AG09309 (cell line): ENCODE results near the gene DRAM1.

Experiments
- DNase-seq: peaks from one replicate; pipeline ENCODE4 v3.0.0-alpha.2; 2010; ENCODE audit warnings: low read depth
- H3K4me3 ChIP-seq: 2 replicates; pipeline ENCODE4 v1.5.1; 2011; ENCODE audit warnings: mild to moderate bottlenecking, low read depth, low read length, moderate library complexity; ENCODE audit not compliant: control insufficient read depth
- CTCF ChIP-seq: IDR thresholded peaks from 2 replicates; pipeline ENCODE4 v1.5.1; 2011; ENCODE audit warnings: mild to moderate bottlenecking, low read depth, low read length, inconsistent platforms; ENCODE audit not compliant: insufficient read depth, control insufficient read depth; ENCODE audit errors: missing control alignments

Gene DRAM1

GRCh38 chr12:101838628-101839323 lies 38.6 kb upstream of the DRAM1 start:
- no peak for DNase-seq
- no peak overlapping the region for H3K4me3 ChIP-seq
- no peak for TF ChIP-seq CTCF

GRCh38 chr12:101839324-101840283 lies 37.8 kb upstream of the DRAM1 start:
- no peak for DNase-seq
- H3K4me3 ChIP-seq: no peak overlapping the region
- TF ChIP-seq CTCF: peak; percentile 86

- no peak for TF ChIP-seq CTCF
- H3K4me3 ChIP-seq: no peak overlapping the region
- no peak for DNase-seq
These were observed 36.3 kb upstream of the DRAM1 start for GRCh38 chr12:101841069-101841468.

GRCh38 chr12:101845137-101845711 lies 32.2 kb upstream of the DRAM1 start:
- DNase-seq: no peak
- no peak for TF ChIP-seq CTCF
- H3K4me3 ChIP-seq: no peak overlapping the region

GRCh38 chr12:101847325-101847724 lies 30.1 kb upstream of the DRAM1 start:
- DNase-seq: no peak
- no peak overlapping the region for H3K4me3 ChIP-seq
- TF ChIP-seq CTCF: no peak

GRCh38 chr12:101850199-101850598 lies 27.2 kb upstream of the DRAM1 start:
- no peak for TF ChIP-seq CTCF
- no peak for DNase-seq

More at GRCh38 chr12:101850199-101850598, 27.2 kb upstream of the DRAM1 start:
- no peak overlapping the region for H3K4me3 ChIP-seq
